GM12872 (cell line): ENCODE results near the gene SLC38A4.

ENCODE experiments used
- TF ChIP-seq, protein P1 (sequence below): IDR thresholded peaks from 3 replicates; pipeline ENCODE4 v1.5.1; 2011; ENCODE audit warnings: low read depth, mild to moderate bottlenecking, low read length, moderate library complexity; ENCODE audit not compliant: insufficient read depth

SLC38A4 gene

DNA sequence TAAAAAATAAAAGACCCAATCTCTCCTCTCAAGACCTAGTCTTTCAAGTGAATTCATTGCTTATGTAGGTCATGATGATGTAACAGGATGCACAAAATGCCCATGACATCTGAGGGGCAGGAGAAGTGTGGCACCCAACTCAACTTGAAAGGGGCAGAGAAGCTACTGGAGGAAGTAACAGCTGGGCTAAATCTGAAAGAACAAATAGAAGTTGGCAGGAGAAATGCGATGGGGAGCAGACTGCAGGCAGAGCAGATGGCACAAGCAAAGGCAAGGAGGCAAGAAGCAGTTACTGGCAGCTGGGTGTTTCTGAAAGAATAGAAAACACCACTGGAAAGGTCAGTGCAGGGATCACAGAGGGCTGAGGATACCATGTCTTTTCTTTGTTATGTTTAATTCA, 14.6 kb downstream of the SLC38A4 start:
- TF ChIP-seq, protein P1, sequence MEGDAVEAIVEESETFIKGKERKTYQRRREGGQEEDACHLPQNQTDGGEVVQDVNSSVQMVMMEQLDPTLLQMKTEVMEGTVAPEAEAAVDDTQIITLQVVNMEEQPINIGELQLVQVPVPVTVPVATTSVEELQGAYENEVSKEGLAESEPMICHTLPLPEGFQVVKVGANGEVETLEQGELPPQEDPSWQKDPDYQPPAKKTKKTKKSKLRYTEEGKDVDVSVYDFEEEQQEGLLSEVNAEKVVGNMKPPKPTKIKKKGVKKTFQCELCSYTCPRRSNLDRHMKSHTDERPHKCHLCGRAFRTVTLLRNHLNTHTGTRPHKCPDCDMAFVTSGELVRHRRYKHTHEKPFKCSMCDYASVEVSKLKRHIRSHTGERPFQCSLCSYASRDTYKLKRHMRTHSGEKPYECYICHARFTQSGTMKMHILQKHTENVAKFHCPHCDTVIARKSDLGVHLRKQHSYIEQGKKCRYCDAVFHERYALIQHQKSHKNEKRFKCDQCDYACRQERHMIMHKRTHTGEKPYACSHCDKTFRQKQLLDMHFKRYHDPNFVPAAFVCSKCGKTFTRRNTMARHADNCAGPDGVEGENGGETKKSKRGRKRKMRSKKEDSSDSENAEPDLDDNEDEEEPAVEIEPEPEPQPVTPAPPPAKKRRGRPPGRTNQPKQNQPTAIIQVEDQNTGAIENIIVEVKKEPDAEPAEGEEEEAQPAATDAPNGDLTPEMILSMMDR, result no peak

- TF ChIP-seq, protein P1, result no peak
These were observed 16.7 kb downstream of the SLC38A4 start for GRCh38 chr12:46808955-46809697.

GRCh38 chr12:46808317-46808716, 17.5 kb downstream of the SLC38A4 start:
- TF ChIP-seq, protein P1, result no peak

- TF ChIP-seq, protein P1, result no peak
These were observed 21.7 kb downstream of the SLC38A4 start for GRCh38 chr12:46804054-46804453.

GRCh38 chr12:46803517-46803916, 22.3 kb downstream of the SLC38A4 start:
- TF ChIP-seq, protein P1, result no peak

GRCh38 chr12:46801293-46801692, 24.5 kb downstream of the SLC38A4 start:
- TF ChIP-seq, protein P1, result no peak

GRCh38 chr12:46800160-46800559, 25.6 kb downstream of the SLC38A4 start:
- TF ChIP-seq, protein P1, result no peak
